MM.1S (cell line): ENCODE data around the gene TRMT44.
"Not testable (repeated sequence)": the region's sequence is repeated elsewhere in the genome, so short reads cannot be mapped to it uniquely, and the experiment has no call there.

Experiments used
- DNase-seq: peaks from one replicate; pipeline ENCODE4 v3.0.0-alpha.2; 2015
- H2AFZ ChIP-seq: fragments of 300-600 bp; sonication (generic); 2 replicates; pipeline ENCODE4 v1.6.0; 2016; ENCODE audit warnings: antibody characterized with exemption, low read length
- H3F3A ChIP-seq: fragments of 300-600 bp; sonication (generic); 2 replicates; pipeline ENCODE4 v1.6.1; 2016; ENCODE audit warnings: mild to moderate bottlenecking, antibody characterized with exemption, low read length, moderate library complexity, mixed read lengths; ENCODE audit not compliant: insufficient read depth
- H3K27ac ChIP-seq: fragments of 300-600 bp; sonication (generic); 2 replicates; pipeline ENCODE4 v1.5.1; 2016; ENCODE audit warnings: mild to moderate bottlenecking, low read length
- H3K27me3 ChIP-seq: fragments of 300-600 bp; sonication (generic); replicated peaks from 2 replicates; pipeline ENCODE4 v1.6.0; 2016; ENCODE audit warnings: low read length; ENCODE audit not compliant: insufficient read depth
- H3K36me3 ChIP-seq: fragments of 300-600 bp; sonication (generic); replicated peaks from 2 replicates; pipeline ENCODE4 v1.6.1; 2016; ENCODE audit warnings: mild to moderate bottlenecking, low read length, mixed read lengths; ENCODE audit not compliant: insufficient read depth
- H3K4me1 ChIP-seq: fragments of 300-600 bp; sonication (generic); 2 replicates; pipeline ENCODE4 v1.6.1; 2016; ENCODE audit warnings: low read length, mixed read lengths
- H3K4me2 ChIP-seq: fragments of 300-600 bp; sonication (generic); 2 replicates; pipeline ENCODE4 v1.6.0; 2016; ENCODE audit warnings: low read depth, low read length
- H3K4me3 ChIP-seq: fragments of 300-600 bp; sonication (generic); 2 replicates; pipeline ENCODE4 v1.5.1; 2016; ENCODE audit warnings: low read length, mixed read lengths
- H3K79me2 ChIP-seq: fragments of 300-600 bp; sonication (generic); 2 replicates; pipeline ENCODE4 v1.6.1; 2016; ENCODE audit warnings: mixed run types, low read length, mixed read lengths
- H3K9ac ChIP-seq: fragments of 300-600 bp; sonication (generic); 2 replicates; pipeline ENCODE4 v1.6.1; 2016; ENCODE audit warnings: low read length, mixed read lengths
- H3K9me2 ChIP-seq: fragments of 300-600 bp; sonication (generic); replicated peaks from 2 replicates; pipeline ENCODE4 v1.6.1; 2016; ENCODE audit warnings: mild to moderate bottlenecking, low read length, mixed read lengths; ENCODE audit not compliant: insufficient read depth
- H3K9me3 ChIP-seq: fragments of 300-600 bp; sonication (generic); replicated peaks from 2 replicates; pipeline ENCODE4 v1.6.1; 2016; ENCODE audit warnings: mild to moderate bottlenecking, low read length, mixed read lengths; ENCODE audit not compliant: insufficient read depth
- H4K20me1 ChIP-seq: fragments of 300-600 bp; sonication (generic); 2 replicates; pipeline ENCODE4 v1.6.1; 2016; ENCODE audit warnings: mild to moderate bottlenecking, low read length, moderate library complexity, mixed read lengths; ENCODE audit not compliant: insufficient read depth
- CTCF ChIP-seq: fragments of 300-600 bp; sonication (generic); IDR thresholded peaks from 2 replicates; pipeline ENCODE4 v1.5.1; 2016; ENCODE audit warnings: antibody characterized with exemption, low read length, mixed read lengths
- EZH2 ChIP-seq: fragments of 300-600 bp; sonication (generic); optimal IDR thresholded peaks from 2 replicates; pipeline ENCODE3; 2017; ENCODE audit warnings: low read depth, mild to moderate bottlenecking, antibody characterized with exemption, low read length, mixed read lengths
- EZH2phosphoT487 ChIP-seq: fragments of 300-600 bp; sonication (generic); IDR thresholded peaks from 2 replicates; pipeline ENCODE4 v1.6.1; 2018; ENCODE audit warnings: antibody characterized with exemption, low read length

TRMT44 gene

GRCh38 chr4:8478801-8479744, 38.5 kb downstream of the TRMT44 start:
- H3K4me2 ChIP-seq: no peak overlapping the region
- H3K9me2 ChIP-seq: no peaks in the 10 kb centered on the region
- TF ChIP-seq EZH2phosphoT487: no peak
- no peak for TF ChIP-seq EZH2
- TF ChIP-seq CTCF: no peak
- H2AFZ ChIP-seq: no peak overlapping the region
- no peaks in the 10 kb centered on the region for H3K27me3 ChIP-seq
- no peaks in the 10 kb centered on the region for H3K4me1 ChIP-seq
- no peak overlapping the region for H3K27ac ChIP-seq
- H3K9ac ChIP-seq: no peak overlapping the region
- H3K36me3 ChIP-seq: no peaks in the 10 kb centered on the region
- no peaks in the 10 kb centered on the region for H4K20me1 ChIP-seq
- no peak for DNase-seq
- no peaks in the 10 kb centered on the region for H3K9me3 ChIP-seq
- H3K4me3 ChIP-seq: no peak overlapping the region
- H3F3A ChIP-seq: no peaks in the 10 kb centered on the region
- no peaks in the 10 kb centered on the region for H3K79me2 ChIP-seq

- Histone ChIP-seq H3K9me2 (no peaks in the 10 kb centered on the region), H3K36me3 (no peaks in the 10 kb centered on the region), H3K27me3 (no peaks in the 10 kb centered on the region), H3K4me1 (no peaks in the 10 kb centered on the region), H2AFZ (no peak overlapping the region), H3K9ac (no peak overlapping the region), H3K4me2 (no peak overlapping the region), H3K4me3 (no peak overlapping the region), H3F3A (no peaks in the 10 kb centered on the region), H4K20me1 (no peaks in the 10 kb centered on the region), H3K27ac (no peak overlapping the region), H3K9me3 (no peaks in the 10 kb centered on the region), H3K79me2 (no peaks in the 10 kb centered on the region)
- no peak for TF ChIP-seq EZH2phosphoT487
- no peak for TF ChIP-seq CTCF
- no peak for TF ChIP-seq EZH2
- DNase-seq: no peak
These were observed 39.6 kb downstream of the TRMT44 start for GRCh38 chr4:8480221-8480620.

GRCh38 chr4:8486643-8487042, 46.1 kb downstream of the TRMT44 start:
- H3K4me2 ChIP-seq, H3K4me1 ChIP-seq, H3K79me2 ChIP-seq, H3F3A ChIP-seq, H3K4me3 ChIP-seq, DNase-seq, H3K9ac ChIP-seq, H3K36me3 ChIP-seq, H3K9me3 ChIP-seq, H3K27me3 ChIP-seq, H4K20me1 ChIP-seq, H3K9me2 ChIP-seq, H2AFZ ChIP-seq, H3K27ac ChIP-seq: not testable (repeated sequence)

- Histone ChIP-seq H3F3A (no peaks in the 10 kb centered on the region), H3K9me2 (no peaks in the 10 kb centered on the region), H3K36me3 (no peaks in the 10 kb centered on the region), H2AFZ (no peak overlapping the region), H3K4me2 (no peak overlapping the region), H3K79me2 (no peaks in the 10 kb centered on the region), H3K4me3 (no peak overlapping the region), H4K20me1 (no peaks in the 10 kb centered on the region), H3K27me3 (no peaks in the 10 kb centered on the region), H3K9ac (no peak overlapping the region), H3K4me1 (no peaks in the 10 kb centered on the region), H3K27ac (no peak overlapping the region), H3K9me3 (no peaks in the 10 kb centered on the region)
- TF ChIP-seq EZH2phosphoT487: no peak
- no peak for TF ChIP-seq EZH2
- TF ChIP-seq CTCF: no peak
- no peak for DNase-seq
These were observed 48.3 kb downstream of the TRMT44 start for GRCh38 chr4:8488791-8489369.

GRCh38 chr4:8491478-8491877, 50.9 kb downstream of the TRMT44 start:
- not testable (repeated sequence) for H3K9me3 ChIP-seq, DNase-seq, H3F3A ChIP-seq, H3K4me1 ChIP-seq, H2AFZ ChIP-seq, H3K9ac ChIP-seq, H3K27ac ChIP-seq, H4K20me1 ChIP-seq, H3K27me3 ChIP-seq, H3K4me2 ChIP-seq, H3K4me3 ChIP-seq, H3K9me2 ChIP-seq, H3K79me2 ChIP-seq, H3K36me3 ChIP-seq
